ENCODE results near the gene AHNAK2. TPM values are rescaled to one million over a fixed set of nuclear protein-coding genes. Genes with fewer than 3 reads are reported as not detected.
"Not testable (repeated sequence)": the region's sequence is repeated elsewhere in the genome, so short reads cannot be mapped to it uniquely, and the experiment has no call there.

AHNAK2 gene
- total RNA-seq, result 10 to 100 TPM in 1 of 2 donors, 1 to 10 TPM in 1; 8.1 to 26.6 TPM
- polyA plus RNA-seq, result 1 to 10 TPM; 3.5 to 8.1 TPM
- long read RNA-seq, donor 1, result 0 reads
- long read RNA-seq, donor 2, result 0 reads
- long read RNA-seq, donor 3, result 0 reads
- long read RNA-seq, donor 4, result 0 reads
- long read RNA-seq, donor 5, result 0 reads

DNA sequence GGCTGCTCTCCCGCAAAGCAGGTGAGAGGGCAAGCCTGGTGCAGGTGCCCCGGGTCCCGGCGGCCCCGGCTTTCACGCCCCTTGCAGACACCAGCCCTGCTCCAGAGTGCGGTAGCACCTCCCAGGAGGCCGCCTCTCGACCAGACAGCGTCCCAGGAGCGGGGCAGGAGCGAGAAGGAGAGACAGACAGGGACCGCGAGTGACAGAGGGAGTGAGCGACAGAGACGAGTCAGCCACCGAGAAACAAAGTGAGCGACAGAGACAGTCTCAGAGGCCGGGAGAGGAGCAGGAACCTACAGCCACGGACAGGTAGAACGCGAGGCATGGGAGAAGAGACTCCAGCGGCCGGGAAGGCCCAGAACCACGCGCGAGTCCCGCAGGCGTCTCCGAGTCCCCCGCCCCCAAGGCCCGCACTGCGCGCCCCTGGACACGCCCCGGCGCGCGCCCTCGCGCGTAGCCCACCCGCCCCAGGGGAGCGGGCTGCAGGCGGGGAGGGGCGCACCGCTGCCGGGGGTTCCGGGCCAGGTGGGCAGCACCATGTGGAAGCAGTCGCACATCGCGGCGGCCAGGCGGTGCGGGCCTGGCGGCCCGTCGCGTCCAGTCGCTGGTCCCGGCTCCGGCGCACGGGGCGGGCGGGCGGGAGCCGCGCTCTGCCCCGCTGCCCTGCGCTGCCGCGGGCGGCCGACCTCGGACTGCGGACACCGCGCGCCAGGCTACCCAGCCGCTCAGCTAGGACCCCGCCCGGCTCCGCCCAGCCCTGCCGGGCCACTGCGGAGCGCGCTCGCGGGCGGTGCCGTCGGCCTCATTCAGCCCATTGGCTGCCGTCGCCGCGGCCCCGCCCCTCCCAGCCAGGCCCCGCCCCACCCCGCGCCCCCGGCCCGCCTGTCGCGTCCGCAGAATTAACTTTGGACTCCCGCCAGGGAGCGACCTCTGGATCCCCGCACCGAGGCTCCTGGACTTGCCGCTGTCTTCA is at the start of gene AHNAK2:
Gene AHNAK2 (minus strand): TSS at position 694 of the 973 bp plus-strand sequence. CDS start 137 bp downstream, at position 557.
- H3K9me3 ChIP-seq (ENCODE audit: control insufficient read depth in 4 of 4, insufficient read depth in 3 of 4, low read length in 3 of 4), result no peaks in the 10 kb centered on the region
- no peak within 1 kb of the TSS for H3K4me3 ChIP-seq
- peak; percentile 64 to 84 (median 83) for DNase-seq
- peak; percentile 69 for ATAC-seq (ENCODE audit: insufficient read depth, low FRiP score)
- no peaks in the 10 kb centered on the region for H3K36me3 ChIP-seq (ENCODE audit: control insufficient read depth in 4 of 4, insufficient read depth in 4 of 4, low read length in 4 of 4)
- TF ChIP-seq, protein P1, sequence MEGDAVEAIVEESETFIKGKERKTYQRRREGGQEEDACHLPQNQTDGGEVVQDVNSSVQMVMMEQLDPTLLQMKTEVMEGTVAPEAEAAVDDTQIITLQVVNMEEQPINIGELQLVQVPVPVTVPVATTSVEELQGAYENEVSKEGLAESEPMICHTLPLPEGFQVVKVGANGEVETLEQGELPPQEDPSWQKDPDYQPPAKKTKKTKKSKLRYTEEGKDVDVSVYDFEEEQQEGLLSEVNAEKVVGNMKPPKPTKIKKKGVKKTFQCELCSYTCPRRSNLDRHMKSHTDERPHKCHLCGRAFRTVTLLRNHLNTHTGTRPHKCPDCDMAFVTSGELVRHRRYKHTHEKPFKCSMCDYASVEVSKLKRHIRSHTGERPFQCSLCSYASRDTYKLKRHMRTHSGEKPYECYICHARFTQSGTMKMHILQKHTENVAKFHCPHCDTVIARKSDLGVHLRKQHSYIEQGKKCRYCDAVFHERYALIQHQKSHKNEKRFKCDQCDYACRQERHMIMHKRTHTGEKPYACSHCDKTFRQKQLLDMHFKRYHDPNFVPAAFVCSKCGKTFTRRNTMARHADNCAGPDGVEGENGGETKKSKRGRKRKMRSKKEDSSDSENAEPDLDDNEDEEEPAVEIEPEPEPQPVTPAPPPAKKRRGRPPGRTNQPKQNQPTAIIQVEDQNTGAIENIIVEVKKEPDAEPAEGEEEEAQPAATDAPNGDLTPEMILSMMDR (IDR thresholded peaks at IDR 0.05; ENCODE audit: control extremely low read depth, extremely low read depth), result no peak
- WGBS, 2 donors, result 4% methylated on average over 83 to 111 of the region's 111 CpGs
- peaks cover 0 to 2% (median 0%) of the 10 kb centered on the region in 3 donors for H3K27me3 ChIP-seq (ENCODE audit: control insufficient read depth in 3 of 3, insufficient read depth in 3 of 3, low read length in 2 of 3)
- no peak within 1 kb of the TSS for H3K9ac ChIP-seq (ENCODE audit: insufficient read depth in 1 of 2, low read length in 2 of 2)
- H3K4me1 ChIP-seq (ENCODE audit: control insufficient read depth in 5 of 5, insufficient read depth in 5 of 5, low read length in 5 of 5), result peaks cover 3 to 36% (median 5%) of the 10 kb centered on the region in 5 donors
- no peak within 1 kb of the TSS for H3K27ac ChIP-seq (ENCODE audit: low read depth in 1 of 2, low read length in 1 of 2)

- H3K36me3 ChIP-seq (ENCODE audit: control insufficient read depth in 4 of 4, insufficient read depth in 4 of 4, low read length in 4 of 4); DNase-seq; H3K9ac ChIP-seq (ENCODE audit: insufficient read depth in 1 of 2, low read length in 2 of 2); H3K4me3 ChIP-seq; H3K4me1 ChIP-seq (ENCODE audit: control insufficient read depth in 5 of 5, insufficient read depth in 5 of 5, low read length in 5 of 5); H3K27ac ChIP-seq (ENCODE audit: low read depth in 1 of 2, low read length in 1 of 2); ATAC-seq (ENCODE audit: insufficient read depth, low FRiP score); H3K9me3 ChIP-seq (ENCODE audit: control insufficient read depth in 4 of 4, insufficient read depth in 3 of 4, low read length in 3 of 4): not testable (repeated sequence)
- WGBS, 2 donors, result 83 to 86% methylated on average over 4 of the region's 4 CpGs
- H3K27me3 ChIP-seq (ENCODE audit: control insufficient read depth in 3 of 3, insufficient read depth in 3 of 3, low read length in 2 of 3), result peaks cover 0 to 11% (median 2%) of the 10 kb centered on the region in 3 donors
Measured at GRCh38 chr14:105027718-105028117, 49.5 kb upstream of the AHNAK2 start.

DNA sequence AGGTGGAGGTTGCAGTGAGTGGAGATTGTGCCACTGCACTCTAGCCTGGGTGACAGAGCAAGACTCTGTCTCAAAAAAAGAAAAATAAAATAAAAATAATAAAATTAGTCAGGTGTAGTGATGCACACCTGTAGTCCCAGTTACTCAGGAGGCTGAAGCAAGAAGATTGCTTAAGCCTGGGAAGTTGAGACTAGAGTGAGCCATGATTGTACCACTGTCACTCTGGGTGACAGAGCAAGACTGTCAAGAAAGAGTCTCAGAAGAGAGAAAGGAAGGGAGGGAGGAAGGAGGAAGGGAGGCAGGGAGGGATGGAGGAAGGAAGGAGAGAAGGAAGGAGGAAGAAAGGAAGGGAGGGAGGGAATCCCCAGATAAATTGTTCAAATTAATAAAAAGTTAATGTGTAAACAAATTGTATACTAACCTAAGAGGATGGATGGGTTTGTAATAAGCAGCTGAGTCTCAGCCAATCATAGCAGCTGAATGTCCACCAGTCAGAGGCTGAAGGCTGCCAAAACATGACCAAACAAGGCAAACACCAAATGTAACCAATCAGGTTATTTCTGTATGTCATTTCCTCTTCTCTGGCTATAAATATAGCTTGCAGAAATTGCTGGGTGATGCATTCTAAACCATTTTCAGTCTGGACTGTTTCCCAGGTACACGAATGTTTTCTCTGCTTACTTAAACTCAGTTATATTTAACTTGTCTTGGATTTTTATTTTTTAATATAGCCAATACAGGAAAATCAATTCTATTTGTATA is 48.8 kb upstream of the AHNAK2 start:
- peaks cover 0 to 5% (median 2%) of the 10 kb centered on the region in 3 donors for H3K27me3 ChIP-seq (ENCODE audit: control insufficient read depth in 3 of 3, insufficient read depth in 3 of 3, low read length in 2 of 3)
- H3K4me1 ChIP-seq (ENCODE audit: control insufficient read depth in 5 of 5, insufficient read depth in 5 of 5, low read length in 5 of 5), result peaks cover 0 to 5% (median 3%) of the 10 kb centered on the region in 5 donors
- no peak overlapping the region for H3K9ac ChIP-seq (ENCODE audit: insufficient read depth in 1 of 2, low read length in 2 of 2)
- WGBS, 2 donors, result 34 to 48% methylated on average over 1 of the region's 1 CpG
- no peak overlapping the region for H3K27ac ChIP-seq (ENCODE audit: low read depth in 1 of 2, low read length in 1 of 2)
- H3K4me3 ChIP-seq, result no peak overlapping the region
- no peaks in the 10 kb centered on the region for H3K36me3 ChIP-seq (ENCODE audit: control insufficient read depth in 4 of 4, insufficient read depth in 4 of 4, low read length in 4 of 4)
- TF ChIP-seq, protein P1 (IDR thresholded peaks at IDR 0.05; ENCODE audit: control extremely low read depth, extremely low read depth), result no peak
- ATAC-seq (ENCODE audit: insufficient read depth, low FRiP score), result no peak
- DNase-seq, result peak; percentile 29 to 45 (median 42)
- H3K9me3 ChIP-seq (ENCODE audit: control insufficient read depth in 4 of 4, insufficient read depth in 3 of 4, low read length in 3 of 4), result no peaks in the 10 kb centered on the region

Measured in lung (tissue), 16 donors.